ENCODE data around the gene ZNF786. TPM values are rescaled to one million over a fixed set of nuclear protein-coding genes. Genes with fewer than 3 reads are reported as not detected.
"Not testable (repeated sequence)": the region's sequence is repeated elsewhere in the genome, so short reads cannot be mapped to it uniquely, and the experiment has no call there.

ZNF786 gene
- polyA plus RNA-seq, 1 donor: 8.5 TPM

DNA sequence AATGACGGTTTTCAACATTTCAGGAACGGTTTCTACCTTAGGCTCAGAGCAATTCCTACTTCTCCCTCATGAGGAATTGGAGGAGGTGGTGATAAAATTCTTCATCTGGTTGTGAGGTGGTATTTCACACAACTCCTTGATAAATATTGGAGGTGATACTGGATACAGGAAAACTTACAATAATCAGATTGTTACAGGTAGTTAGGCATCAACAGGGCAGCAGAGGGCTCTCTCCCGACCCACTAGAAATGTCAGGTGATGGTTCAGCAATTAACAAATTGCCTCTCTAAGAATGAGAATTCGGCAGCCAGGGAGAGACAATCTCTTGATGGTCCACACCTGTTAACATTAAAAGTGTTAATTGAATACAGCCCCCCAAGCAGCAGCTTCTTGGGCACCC lies 22.6 kb downstream of the ZNF786 start:
- WGBS (ENCODE audit: insufficient coverage, low lambda C conversion rate): no CpG with 5 or more reads among the region's 4 CpGs

DNA sequence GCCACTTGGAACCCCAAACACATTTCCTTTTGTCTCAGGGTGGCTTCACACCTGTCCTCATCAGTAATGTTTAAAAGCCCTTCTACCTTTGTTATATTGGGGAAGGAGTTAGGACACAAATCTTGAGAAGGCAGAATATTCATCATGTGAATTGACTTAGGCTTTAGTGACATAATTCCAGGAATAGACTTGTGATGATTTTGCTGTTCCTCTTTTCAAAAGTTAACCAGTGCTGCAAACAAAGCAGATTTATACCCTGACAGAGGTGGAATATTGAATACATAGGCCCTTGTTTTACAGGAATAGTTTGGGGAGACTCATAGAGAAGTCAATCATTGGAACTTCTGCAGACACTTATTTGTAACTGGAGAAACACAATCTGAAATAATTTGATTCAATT lies 27.0 kb downstream of the ZNF786 start:
- no peak overlapping the region for H3K4me3 ChIP-seq (ENCODE audit: low read length)
- H3K36me3 ChIP-seq (ENCODE audit: control insufficient read depth, insufficient read depth, low read length): no peaks in the 10 kb centered on the region
- H3K9me3 ChIP-seq (ENCODE audit: control insufficient read depth, low read depth, low read length): no peaks in the 10 kb centered on the region
- no peaks in the 10 kb centered on the region for H3K27me3 ChIP-seq (ENCODE audit: control insufficient read depth, insufficient read depth, low read length)
- no peak overlapping the region for H3K27ac ChIP-seq (ENCODE audit: low read length)
- no peak for DNase-seq
- H3K4me1 ChIP-seq (ENCODE audit: control insufficient read depth, insufficient read depth, low read length): no peaks in the 10 kb centered on the region

More for the DNA sequence above, 22.6 kb downstream of the ZNF786 start:
- no peaks in the 10 kb centered on the region for H3K4me1 ChIP-seq (ENCODE audit: control insufficient read depth, insufficient read depth, low read length)
- H3K9me3 ChIP-seq (ENCODE audit: control insufficient read depth, low read depth, low read length): peaks cover 10% of the 10 kb centered on the region
- H3K27me3 ChIP-seq (ENCODE audit: control insufficient read depth, insufficient read depth, low read length): no peaks in the 10 kb centered on the region
- peaks cover 32% of the 10 kb centered on the region for H3K36me3 ChIP-seq (ENCODE audit: control insufficient read depth, insufficient read depth, low read length)
- DNase-seq: peak in 1 of 2 donors; percentile 23
- no peak overlapping the region for H3K27ac ChIP-seq (ENCODE audit: low read length)
- no peak overlapping the region for H3K4me3 ChIP-seq (ENCODE audit: low read length)

DNA sequence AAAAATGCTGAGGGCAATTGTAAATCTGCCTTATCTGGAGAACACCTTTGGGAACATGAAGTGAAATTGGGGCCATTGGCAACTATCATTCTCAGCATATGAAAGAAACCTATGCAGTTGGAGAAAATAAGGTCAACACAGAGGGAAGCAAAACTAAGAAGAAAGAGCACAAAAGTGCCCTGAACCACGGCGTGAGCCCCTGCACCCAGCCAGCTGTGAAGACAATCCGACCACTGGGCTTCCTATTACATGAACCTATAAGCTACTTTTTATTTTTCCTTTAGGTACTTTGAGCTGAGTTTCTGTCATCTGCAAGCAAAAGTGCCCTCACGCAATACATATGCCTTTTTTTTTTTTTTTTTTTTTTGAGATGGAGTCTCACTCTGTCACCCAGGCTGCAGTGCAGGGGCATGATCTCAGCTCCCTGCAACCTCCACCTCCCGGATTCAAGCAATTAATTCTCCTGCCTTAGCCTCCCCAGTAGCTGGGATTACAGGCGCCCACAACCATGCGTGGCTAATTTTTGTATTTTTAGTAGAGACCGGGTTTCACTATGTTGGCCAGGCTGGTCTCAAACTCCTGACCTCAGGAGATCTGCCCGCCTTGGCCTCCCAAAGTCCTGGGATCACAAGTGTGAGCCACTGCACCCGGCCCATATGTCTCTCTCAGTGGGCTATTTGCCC lies 28.2 kb downstream of the ZNF786 start:
- not testable (repeated sequence) for H3K27ac ChIP-seq (ENCODE audit: low read length); H3K36me3 ChIP-seq (ENCODE audit: control insufficient read depth, insufficient read depth, low read length); H3K4me3 ChIP-seq (ENCODE audit: low read length); DNase-seq; H3K4me1 ChIP-seq (ENCODE audit: control insufficient read depth, insufficient read depth, low read length); H3K27me3 ChIP-seq (ENCODE audit: control insufficient read depth, insufficient read depth, low read length); H3K9me3 ChIP-seq (ENCODE audit: control insufficient read depth, low read depth, low read length)
- WGBS (ENCODE audit: insufficient coverage, low lambda C conversion rate): no CpG with 5 or more reads among the region's 10 CpGs

DNA sequence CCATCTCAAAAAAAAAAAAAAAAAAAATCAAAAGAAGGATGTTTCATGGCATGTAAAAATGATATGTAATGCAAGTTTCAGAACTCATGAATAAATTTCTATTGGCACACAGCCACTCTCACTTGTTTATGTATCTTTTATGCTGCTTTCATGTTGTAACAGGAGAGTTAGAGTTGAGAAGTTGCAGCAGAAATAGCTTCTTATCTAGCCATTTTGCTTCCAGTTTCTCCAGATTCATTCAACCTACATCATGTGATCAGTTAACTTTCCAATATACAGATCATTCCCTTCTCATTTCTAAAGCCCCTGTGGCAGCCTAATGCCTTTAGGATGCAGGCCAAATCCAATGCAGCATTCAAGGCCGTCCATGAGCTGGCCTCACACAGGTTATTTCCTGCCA lies 30.4 kb downstream of the ZNF786 start:
- no peaks in the 10 kb centered on the region for H3K36me3 ChIP-seq (ENCODE audit: control insufficient read depth, insufficient read depth, low read length)
- H3K27ac ChIP-seq (ENCODE audit: low read length): no peak overlapping the region
- H3K9me3 ChIP-seq (ENCODE audit: control insufficient read depth, low read depth, low read length): no peaks in the 10 kb centered on the region
- no peak overlapping the region for H3K4me3 ChIP-seq (ENCODE audit: low read length)
- no peaks in the 10 kb centered on the region for H3K27me3 ChIP-seq (ENCODE audit: control insufficient read depth, insufficient read depth, low read length)
- no peaks in the 10 kb centered on the region for H3K4me1 ChIP-seq (ENCODE audit: control insufficient read depth, insufficient read depth, low read length)
- no peak for DNase-seq
- WGBS (ENCODE audit: insufficient coverage, low lambda C conversion rate): no CpG with 5 or more reads among the region's 1 CpG

DNA sequence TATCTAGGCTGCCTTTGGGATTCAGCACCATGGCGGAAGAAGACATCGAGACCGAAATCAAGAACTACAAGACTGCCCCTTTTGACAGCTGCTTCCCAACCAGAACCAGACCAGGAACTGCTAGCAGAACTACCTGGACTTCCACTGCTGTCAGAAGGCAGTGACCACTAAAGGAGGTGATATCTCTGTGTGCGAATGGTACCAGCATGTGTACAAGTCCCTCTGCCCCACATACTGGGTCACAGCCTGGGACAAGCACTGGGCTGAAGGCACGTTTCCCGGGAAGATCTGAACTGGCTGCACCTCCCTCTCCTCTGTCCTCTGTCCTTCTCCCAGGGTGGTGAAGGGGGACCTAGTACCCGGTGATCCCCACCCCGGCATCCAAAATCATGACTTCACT lies 36.6 kb downstream of the ZNF786 start:
- no peak overlapping the region for H3K27ac ChIP-seq (ENCODE audit: low read length)

DNA sequence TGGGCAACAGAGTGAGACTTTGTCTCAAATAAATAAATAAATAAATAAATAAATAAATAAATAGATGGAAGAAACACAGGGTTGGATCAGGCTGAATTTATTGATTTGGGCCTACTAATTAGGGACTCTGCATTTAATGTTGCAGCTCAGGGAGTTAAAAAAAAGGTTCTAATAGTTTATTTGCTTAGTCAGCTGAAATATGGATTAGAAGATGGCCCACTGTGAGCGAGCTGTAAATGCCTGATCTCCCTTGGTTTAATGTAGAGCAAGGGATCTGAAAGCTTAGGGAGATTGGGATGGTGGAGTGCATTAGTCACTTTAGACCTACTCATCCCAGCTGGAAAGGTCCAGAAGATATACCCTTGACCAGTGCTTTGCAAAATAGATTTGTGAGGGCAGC lies 37.1 kb downstream of the ZNF786 start:
- Histone ChIP-seq H3K27me3 (ENCODE audit: control insufficient read depth, insufficient read depth, low read length) (no peaks in the 10 kb centered on the region), H3K27ac (ENCODE audit: low read length) (no peak overlapping the region), H3K36me3 (ENCODE audit: control insufficient read depth, insufficient read depth, low read length) (no peaks in the 10 kb centered on the region), H3K4me1 (ENCODE audit: control insufficient read depth, insufficient read depth, low read length) (no peaks in the 10 kb centered on the region), H3K9me3 (ENCODE audit: control insufficient read depth, low read depth, low read length) (no peaks in the 10 kb centered on the region), H3K4me3 (ENCODE audit: low read length) (no peak overlapping the region)
- no CpG with 5 or more reads among the region's 1 CpG for WGBS (ENCODE audit: insufficient coverage, low lambda C conversion rate)
- no peak for DNase-seq

More for the DNA sequence above, 36.6 kb downstream of the ZNF786 start:
- DNase-seq: no peak
- Histone ChIP-seq H3K36me3 (ENCODE audit: control insufficient read depth, insufficient read depth, low read length) (no peaks in the 10 kb centered on the region), H3K4me3 (ENCODE audit: low read length) (no peak overlapping the region), H3K27me3 (ENCODE audit: control insufficient read depth, insufficient read depth, low read length) (no peaks in the 10 kb centered on the region), H3K9me3 (ENCODE audit: control insufficient read depth, low read depth, low read length) (no peaks in the 10 kb centered on the region), H3K4me1 (ENCODE audit: control insufficient read depth, insufficient read depth, low read length) (no peaks in the 10 kb centered on the region)
- no CpG with 5 or more reads among the region's 8 CpGs for WGBS (ENCODE audit: insufficient coverage, low lambda C conversion rate)

DNA sequence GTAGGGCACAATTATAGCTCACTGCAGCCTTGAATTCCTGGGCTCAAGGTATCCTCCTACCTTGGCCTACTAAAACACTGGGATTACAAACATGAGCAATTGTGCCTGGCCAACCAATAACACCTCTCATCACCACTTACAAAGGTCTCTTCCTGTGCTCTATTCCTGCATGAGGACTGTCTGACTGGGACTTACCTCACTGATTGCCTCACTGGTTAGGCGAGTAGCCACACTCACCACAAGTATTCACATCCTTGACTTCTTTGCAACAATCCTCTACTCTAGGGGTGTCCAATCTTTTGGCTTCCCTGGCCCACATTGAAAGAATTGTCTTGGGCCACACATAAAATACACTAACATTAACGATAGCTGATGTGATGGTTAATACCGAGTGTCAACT lies 39.6 kb downstream of the ZNF786 start:
- Histone ChIP-seq H3K4me1 (ENCODE audit: control insufficient read depth, insufficient read depth, low read length) (no peaks in the 10 kb centered on the region), H3K9me3 (ENCODE audit: control insufficient read depth, low read depth, low read length) (no peaks in the 10 kb centered on the region), H3K36me3 (ENCODE audit: control insufficient read depth, insufficient read depth, low read length) (no peaks in the 10 kb centered on the region), H3K27ac (ENCODE audit: low read length) (no peak overlapping the region), H3K27me3 (ENCODE audit: control insufficient read depth, insufficient read depth, low read length) (no peaks in the 10 kb centered on the region), H3K4me3 (ENCODE audit: low read length) (no peak overlapping the region)
- DNase-seq: no peak
- WGBS (ENCODE audit: insufficient coverage, low lambda C conversion rate): no CpG with 5 or more reads among the region's 3 CpGs

DNA sequence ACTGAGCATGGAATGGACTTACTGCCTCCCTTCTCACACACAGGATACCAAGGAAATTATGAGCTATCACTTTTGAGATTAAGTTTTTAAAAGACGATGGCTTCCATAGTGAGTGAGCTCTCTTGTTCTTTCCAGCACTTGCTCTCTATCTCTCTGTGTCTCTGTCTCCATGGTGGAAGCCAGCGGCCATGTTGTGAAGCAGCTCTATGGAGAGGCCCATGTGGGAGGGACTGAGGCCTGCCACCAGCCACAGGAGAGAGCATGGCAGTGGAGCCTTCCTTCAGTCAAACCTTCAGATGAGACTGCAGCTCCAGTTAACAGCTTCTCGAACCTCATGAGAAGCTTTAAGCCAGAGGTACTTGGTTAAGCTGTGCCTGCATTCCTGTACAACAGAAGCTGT lies 41.7 kb downstream of the ZNF786 start:
- no peaks in the 10 kb centered on the region for H3K4me1 ChIP-seq (ENCODE audit: control insufficient read depth, insufficient read depth, low read length)
- WGBS (ENCODE audit: insufficient coverage, low lambda C conversion rate): 60% methylated on average over 1 of the region's 3 CpGs
- no peak for DNase-seq
- H3K4me3 ChIP-seq (ENCODE audit: low read length): no peak overlapping the region
- no peak overlapping the region for H3K27ac ChIP-seq (ENCODE audit: low read length)
- no peaks in the 10 kb centered on the region for H3K27me3 ChIP-seq (ENCODE audit: control insufficient read depth, insufficient read depth, low read length)
- no peaks in the 10 kb centered on the region for H3K36me3 ChIP-seq (ENCODE audit: control insufficient read depth, insufficient read depth, low read length)
- no peaks in the 10 kb centered on the region for H3K9me3 ChIP-seq (ENCODE audit: control insufficient read depth, low read depth, low read length)

DNA sequence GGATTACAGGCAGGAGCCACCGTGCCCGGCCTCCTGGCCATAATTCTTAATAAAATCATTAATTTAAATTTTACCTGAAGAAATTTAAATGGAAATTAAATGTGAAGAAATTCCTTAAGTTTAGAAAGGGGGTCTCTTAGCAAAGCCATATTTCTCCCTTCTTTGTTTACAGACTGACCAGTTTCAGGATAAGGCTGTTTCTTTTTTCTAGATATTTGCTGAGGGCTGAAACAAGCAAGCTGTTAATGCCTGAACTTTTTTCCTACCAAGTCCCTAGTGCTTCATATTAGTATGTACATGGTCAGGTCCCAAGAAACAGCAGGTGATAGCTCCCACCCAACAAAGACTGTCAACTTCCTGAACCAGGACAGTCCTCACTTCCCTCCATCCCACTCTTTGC lies 44.1 kb downstream of the ZNF786 start:
- H3K27ac ChIP-seq (ENCODE audit: low read length): no peak overlapping the region
- H3K27me3 ChIP-seq (ENCODE audit: control insufficient read depth, insufficient read depth, low read length): no peaks in the 10 kb centered on the region
- WGBS (ENCODE audit: insufficient coverage, low lambda C conversion rate): no CpG with 5 or more reads among the region's 2 CpGs

DNA sequence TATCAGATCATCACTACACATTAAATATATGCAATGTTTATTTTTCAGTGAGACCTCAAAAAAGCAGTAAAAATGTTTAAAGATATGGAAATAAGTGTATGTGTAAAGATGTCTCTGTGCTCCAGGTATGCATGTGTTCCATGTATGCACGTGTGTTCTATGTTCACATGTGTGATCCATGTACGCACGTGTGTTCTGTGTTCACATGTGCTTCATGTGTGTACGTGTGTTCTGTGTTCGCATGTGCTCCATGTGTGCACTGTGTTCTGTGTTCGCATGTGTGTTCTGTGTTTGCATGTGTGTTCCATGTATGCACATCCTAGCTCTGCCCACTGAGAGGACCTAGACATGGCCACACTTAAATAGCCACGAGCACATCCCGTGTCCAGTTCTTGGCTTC lies 46.6 kb downstream of the ZNF786 start:
- H3K36me3 ChIP-seq (ENCODE audit: control insufficient read depth, insufficient read depth, low read length): no peaks in the 10 kb centered on the region
- peaks cover under 1% of the 10 kb centered on the region for H3K9me3 ChIP-seq (ENCODE audit: control insufficient read depth, low read depth, low read length)
- no CpG with 5 or more reads among the region's 8 CpGs for WGBS (ENCODE audit: insufficient coverage, low lambda C conversion rate)
- no peaks in the 10 kb centered on the region for H3K27me3 ChIP-seq (ENCODE audit: control insufficient read depth, insufficient read depth, low read length)
- H3K4me3 ChIP-seq (ENCODE audit: low read length): no peak overlapping the region
- no peak for DNase-seq
- no peaks in the 10 kb centered on the region for H3K4me1 ChIP-seq (ENCODE audit: control insufficient read depth, insufficient read depth, low read length)
- H3K27ac ChIP-seq (ENCODE audit: low read length): no peak overlapping the region

More for the DNA sequence above, 44.1 kb downstream of the ZNF786 start:
- Histone ChIP-seq H3K36me3 (ENCODE audit: control insufficient read depth, insufficient read depth, low read length) (no peaks in the 10 kb centered on the region), H3K9me3 (ENCODE audit: control insufficient read depth, low read depth, low read length) (no peaks in the 10 kb centered on the region), H3K4me3 (ENCODE audit: low read length) (no peak overlapping the region), H3K4me1 (ENCODE audit: control insufficient read depth, insufficient read depth, low read length) (no peaks in the 10 kb centered on the region)
- DNase-seq: no peak

DNA sequence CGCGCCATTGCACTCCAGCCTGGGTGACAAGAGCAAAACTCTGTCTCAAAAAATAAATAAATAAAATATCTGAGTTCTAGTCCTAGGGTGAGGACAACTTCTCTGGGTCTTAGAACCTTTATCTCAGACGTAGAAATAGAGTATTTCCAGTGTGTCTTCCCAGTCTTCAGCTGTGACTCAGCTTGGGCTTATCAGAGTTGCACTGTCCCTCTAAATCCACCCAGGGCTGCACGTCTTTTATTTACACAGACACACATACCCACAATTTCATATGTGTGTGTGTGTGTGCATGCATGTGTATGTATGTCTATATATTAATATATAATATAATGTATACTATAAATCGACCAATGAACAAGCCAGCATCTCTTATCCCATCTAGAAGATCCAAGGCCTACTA lies 49.2 kb downstream of the ZNF786 start:
- Histone ChIP-seq H3K4me3 (ENCODE audit: low read length) (no peak overlapping the region), H3K27me3 (ENCODE audit: control insufficient read depth, insufficient read depth, low read length) (no peaks in the 10 kb centered on the region), H3K4me1 (ENCODE audit: control insufficient read depth, insufficient read depth, low read length) (no peaks in the 10 kb centered on the region), H3K27ac (ENCODE audit: low read length) (no peak overlapping the region), H3K9me3 (ENCODE audit: control insufficient read depth, low read depth, low read length) (peaks cover 5% of the 10 kb centered on the region), H3K36me3 (ENCODE audit: control insufficient read depth, insufficient read depth, low read length) (no peaks in the 10 kb centered on the region)
- no CpG with 5 or more reads among the region's 5 CpGs for WGBS (ENCODE audit: insufficient coverage, low lambda C conversion rate)
- DNase-seq: no peak

All from large intestine (tissue), 3 donors.